ENCODE measurements around the gene NLRP12.
"Not testable (repeated sequence)": the region's sequence is repeated elsewhere in the genome, so short reads cannot be mapped to it uniquely, and the experiment has no call there.

Gene NLRP12

GRCh38 chr19:53773999-53774398 lies 50.1 kb downstream of the NLRP12 start:
- DNase-seq = no peak

DNA sequence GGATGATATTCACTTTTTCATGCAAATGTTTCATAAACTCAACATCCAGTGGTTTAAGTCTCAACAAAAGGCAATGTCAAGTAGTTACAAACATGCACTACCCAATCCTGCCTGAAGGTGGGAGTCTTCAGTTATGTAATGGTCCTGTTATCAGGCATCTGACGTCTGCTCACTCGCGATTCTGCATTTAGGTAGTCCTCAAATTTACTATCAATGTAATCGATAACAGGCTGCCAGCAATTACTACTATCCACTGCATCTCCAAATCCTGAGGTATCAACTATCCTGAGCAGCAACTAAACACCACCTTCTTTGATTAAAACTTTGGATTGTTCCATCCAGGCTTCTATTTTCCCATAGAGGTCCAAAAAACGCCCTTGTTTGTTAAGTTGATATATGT lies 51.2 kb downstream of the NLRP12 start:
- DNase-seq = peak; percentile 6

- no peak for DNase-seq
Observed at GRCh38 chr19:53771144-53771543, 53.0 kb downstream of the NLRP12 start.

DNA sequence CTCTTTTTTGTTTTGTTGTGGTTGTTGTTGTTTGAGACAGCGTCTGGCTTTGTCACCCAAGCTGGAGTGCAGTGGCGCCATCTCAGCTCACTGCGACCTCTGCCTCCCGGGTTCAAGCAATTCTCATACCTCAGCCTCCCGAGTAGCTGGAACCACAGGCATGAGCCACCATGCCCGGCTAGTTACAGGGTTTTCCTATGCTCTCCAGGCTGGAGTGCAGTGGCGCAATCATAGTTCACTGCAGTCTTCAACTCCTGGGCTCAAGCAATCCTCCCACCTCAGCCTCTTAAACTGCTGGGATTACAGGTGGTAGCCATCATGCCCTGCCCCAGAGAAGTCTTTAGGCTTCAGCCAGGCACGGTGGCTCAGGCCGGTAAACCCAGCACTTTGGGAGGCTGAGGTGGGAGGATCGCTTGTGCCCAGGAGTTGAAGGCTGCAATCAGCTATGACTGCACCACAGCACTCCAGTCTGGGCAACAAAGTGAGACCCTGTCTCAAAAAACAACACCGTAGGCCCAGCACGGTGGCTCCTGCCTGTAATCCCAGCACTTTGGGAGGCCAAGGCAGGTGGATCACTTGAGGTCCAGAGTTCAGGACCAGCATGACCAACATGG lies 54.3 kb downstream of the NLRP12 start:
- DNase-seq = not testable (repeated sequence)

DNA sequence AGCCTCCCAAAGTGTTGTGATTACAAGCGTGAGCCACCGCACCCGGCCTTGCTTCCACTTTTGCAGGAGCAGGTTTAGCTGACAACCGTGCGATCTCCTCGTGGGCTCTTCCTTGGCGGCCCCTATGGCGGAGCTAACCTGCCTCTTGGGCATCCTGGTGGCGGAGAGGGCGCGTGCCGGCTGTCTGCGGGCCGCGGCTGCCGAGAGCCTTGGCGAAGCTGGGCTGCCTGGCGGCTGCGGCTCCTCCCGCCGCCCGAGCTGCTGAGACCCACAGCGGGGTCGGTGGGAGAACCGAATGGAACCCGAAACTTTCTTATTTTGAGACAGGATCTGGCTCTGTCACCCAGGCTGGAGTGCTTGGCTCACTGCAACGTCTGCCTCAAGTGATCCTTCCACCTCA lies 55.7 kb downstream of the NLRP12 start:
- DNase-seq = no peak

- not testable (repeated sequence) for DNase-seq
Observed at GRCh38 chr19:53758991-53759390, 65.1 kb downstream of the NLRP12 start.

Data from NCI-H2029 (cell line).